GM20000 (cell line): Measurements from ENCODE around the gene MIA.
"Not testable (repeated sequence)": the region's sequence is repeated elsewhere in the genome, so short reads cannot be mapped to it uniquely, and the experiment has no call there.

Experiments
- DNase-seq: peaks from one replicate; pipeline ENCODE4 v3.0.0; 2012; ENCODE audit warnings: low spot score
- CTCF ChIP-seq: IDR thresholded peaks from 2 replicates; pipeline ENCODE4 v1.5.1; 2012; ENCODE audit warnings: mild to moderate bottlenecking, control low read depth; ENCODE audit errors: extremely low read depth, missing control alignments

MIA gene

GRCh38 chr19:40808021-40808325 lies 32.7 kb downstream of the MIA start:
- no peak for TF ChIP-seq CTCF
- no peak for DNase-seq

- TF ChIP-seq CTCF = no peak
- DNase-seq = no peak
These were observed 33.2 kb downstream of the MIA start for GRCh38 chr19:40808497-40808896.

GRCh38 chr19:40809358-40810086 lies 34.2 kb downstream of the MIA start:
- no peak for DNase-seq
- TF ChIP-seq CTCF = no peak

GRCh38 chr19:40810160-40810559 lies 34.8 kb downstream of the MIA start:
- no peak for DNase-seq
- TF ChIP-seq CTCF = no peak

GRCh38 chr19:40810649-40811408 lies 35.5 kb downstream of the MIA start:
- not testable (repeated sequence) for DNase-seq

GRCh38 chr19:40811478-40812341 lies 36.4 kb downstream of the MIA start:
- no peak for DNase-seq
- no peak for TF ChIP-seq CTCF

- not testable (repeated sequence) for DNase-seq
These were observed 37.2 kb downstream of the MIA start for GRCh38 chr19:40812571-40812970.

GRCh38 chr19:40813182-40813581 lies 37.9 kb downstream of the MIA start:
- no peak for DNase-seq
- no peak for TF ChIP-seq CTCF
